HG03103 (cell line): ENCODE results near the gene STAP2.
A peak's percentile ranks its signal among the peaks of the same experiment; 100 is the strongest.
"Not testable (repeated sequence)": the region's sequence is repeated elsewhere in the genome, so short reads cannot be mapped to it uniquely, and the experiment has no call there.

Source experiments
- ATAC-seq: cut with Tn5 transposase; IDR thresholded peaks from one replicate; pipeline ENCODE4 v1.9.1; 2021; ENCODE audit warnings: low read depth; ENCODE audit not compliant: unreplicated experiment

STAP2 gene

DNA sequence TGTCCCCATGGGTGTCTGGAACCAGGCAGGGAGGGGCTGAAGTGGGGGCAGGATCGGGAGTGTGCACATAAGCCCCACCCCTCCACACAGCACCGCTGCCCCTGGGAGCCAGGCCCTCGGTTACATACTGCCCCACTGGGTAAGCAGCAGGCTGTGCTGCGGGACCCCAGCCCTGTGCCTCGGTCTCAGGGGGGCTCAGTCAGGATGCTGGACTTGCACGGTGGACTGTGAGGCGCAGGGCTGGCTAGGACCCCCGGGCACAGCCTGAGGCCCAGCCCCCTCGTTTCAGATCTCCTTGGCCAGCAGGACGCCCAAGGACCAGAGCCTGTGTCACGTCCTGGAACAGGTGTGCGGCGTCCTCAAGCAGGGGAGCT is 21.0 kb upstream of the STAP2 start:
- ATAC-seq = no peak

DNA sequence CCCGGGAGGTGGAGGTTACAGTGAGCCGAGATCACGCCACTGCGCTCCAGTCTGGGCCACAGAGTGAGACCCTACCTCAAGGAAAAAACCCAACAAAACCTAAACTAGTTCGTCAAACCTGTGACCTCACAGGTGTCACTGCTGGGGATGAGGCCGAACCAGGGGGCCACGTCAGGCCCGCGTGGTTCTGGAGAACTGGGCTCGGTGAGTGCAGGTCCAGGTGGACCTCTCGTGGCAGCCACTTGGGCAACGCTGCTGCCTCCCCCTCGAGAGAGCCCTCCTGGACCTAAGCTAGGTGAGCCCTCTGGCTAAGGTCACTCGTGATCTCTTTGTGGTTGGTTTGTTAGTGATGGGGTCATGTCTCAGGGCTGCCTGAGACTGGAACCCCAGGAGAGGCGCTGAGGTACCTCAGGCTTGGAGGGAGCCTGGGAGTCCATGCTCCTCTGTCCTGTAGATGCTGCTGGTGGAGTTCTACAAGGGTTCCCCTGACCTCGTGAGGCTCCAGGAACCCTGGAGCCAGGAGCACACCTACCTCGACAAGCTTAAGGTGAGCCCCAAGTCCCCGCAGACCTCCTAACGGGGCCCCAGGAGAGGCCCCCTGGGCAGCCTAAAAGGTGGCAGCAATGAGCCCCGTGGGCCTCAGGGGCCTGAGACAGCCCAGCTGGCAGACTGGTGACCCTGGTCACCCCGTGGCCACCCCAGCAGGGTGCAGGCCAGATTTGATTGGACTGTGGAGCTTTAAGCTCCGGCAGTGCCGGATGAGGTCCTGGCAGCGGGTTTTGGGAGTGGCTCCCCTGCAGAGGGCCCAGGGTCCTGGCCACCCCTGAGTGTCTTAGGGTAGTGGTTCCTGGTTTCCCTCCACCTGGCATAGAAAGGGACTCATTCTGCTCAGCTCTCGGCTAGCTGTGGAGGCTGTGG is 20.3 kb upstream of the STAP2 start:
- ATAC-seq = no peak

DNA sequence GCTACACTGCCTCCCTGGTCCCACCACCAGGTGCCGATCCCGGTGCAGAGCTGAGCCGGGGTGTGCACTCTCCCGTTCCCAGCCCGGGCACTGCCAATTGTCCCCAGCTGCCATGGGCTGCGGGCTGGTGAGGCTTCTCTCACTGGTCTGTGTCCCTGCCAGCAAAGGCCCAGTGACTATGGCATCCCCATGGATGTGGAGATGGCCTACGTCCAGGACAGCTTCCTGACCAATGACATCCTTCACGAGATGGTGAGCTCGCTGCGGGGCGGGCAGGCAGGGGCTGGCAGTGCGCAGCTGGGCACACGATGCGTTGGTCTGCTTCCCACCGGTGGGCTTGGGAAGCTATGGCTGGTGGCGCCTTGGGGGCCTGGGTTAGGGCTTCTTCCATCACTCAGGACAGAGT is 19.3 kb upstream of the STAP2 start:
- no peak for ATAC-seq

DNA sequence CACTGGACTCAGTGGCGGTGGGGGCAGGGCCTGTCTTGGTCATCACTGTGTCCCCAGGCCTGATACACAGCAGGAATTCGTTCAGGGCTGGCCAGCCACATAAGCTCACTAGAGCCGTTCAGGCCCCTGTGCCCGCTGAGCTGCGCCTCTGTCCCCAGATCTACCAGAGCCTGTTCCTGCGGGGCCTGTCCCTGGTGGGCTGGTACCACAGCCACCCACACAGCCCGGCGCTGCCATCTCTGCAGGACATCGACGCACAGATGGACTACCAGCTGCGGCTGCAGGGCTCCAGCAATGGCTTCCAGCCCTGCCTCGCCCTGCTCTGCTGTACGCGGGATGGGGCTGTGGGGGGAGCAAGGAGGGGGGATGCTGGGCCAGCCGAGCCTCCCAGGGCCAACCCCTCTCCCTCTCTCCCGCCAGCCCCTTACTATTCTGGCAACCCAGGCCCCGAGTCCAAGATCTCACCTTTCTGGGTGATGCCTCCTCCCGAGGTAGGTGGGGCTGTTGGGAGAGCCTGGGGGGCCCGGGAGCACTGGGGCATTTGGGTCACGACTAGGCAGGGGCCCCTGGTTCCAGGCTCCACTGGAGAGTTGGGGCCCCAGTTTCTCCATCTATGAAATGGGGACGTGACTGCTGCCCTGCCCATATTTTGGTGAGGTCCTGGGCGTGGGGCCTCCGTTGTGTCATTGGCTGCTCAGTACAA is 18.6 kb upstream of the STAP2 start:
- no peak for ATAC-seq

DNA sequence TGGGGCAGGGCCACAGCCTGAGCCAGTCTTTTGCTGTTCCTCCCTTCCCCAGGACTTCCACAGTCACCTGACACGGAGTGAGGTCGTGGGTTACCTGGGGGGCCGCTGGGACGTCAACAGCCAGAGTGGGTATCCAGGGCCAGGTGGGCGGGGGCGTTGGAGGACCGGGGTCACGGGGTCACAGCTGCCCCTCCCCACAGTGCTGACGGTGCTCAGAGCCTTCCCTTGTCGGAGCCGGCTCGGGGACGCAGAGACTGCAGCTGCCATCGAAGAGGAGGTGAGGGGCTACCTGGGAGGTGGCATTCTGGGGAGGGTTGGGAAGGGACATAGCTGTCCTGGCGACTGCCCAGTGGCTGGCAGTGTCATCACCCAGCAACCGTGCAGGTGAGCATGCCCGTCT is 16.3 kb upstream of the STAP2 start:
- no peak for ATAC-seq

DNA sequence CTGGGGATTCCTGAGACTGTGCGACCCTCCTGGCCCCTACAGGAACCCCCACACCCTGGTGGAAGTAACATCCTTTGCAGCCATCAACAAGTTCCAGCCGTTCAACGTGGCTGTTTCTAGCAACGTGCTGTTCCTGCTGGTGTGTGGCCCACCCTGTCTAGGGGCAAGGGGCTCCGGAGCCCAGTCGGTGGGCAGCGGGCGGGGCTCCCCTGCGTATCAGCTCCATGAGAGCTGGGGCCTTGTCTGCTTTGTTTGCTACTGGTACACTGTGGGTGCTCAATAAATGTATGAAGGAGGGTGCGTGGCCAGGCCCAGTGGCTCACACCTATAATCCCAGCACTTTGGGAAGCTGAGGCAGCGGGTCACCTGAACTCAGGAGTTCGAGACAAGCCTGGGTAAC is 15.7 kb upstream of the STAP2 start:
- no peak for ATAC-seq

DNA sequence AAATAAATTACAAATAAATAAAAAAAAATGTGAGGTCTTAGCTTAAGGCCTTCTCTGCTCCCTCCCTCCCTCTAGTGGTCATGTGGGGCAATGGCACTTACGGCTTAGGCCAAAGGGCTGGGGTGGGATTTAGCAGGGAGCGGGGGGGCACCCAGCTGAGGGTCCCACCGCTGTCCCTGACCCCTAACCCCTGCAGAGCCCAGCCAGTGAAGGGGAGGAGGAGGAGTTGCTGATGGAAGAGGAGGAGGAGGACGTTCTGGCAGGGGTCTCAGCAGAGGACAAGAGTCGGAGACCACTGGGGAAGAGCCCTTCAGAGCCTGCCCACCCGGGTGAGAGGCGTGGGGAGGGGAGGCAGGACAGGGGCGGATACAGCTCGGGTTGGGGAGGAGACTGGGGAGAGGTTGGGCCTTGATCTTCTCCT is 14.1 kb upstream of the STAP2 start:
- no peak for ATAC-seq

DNA sequence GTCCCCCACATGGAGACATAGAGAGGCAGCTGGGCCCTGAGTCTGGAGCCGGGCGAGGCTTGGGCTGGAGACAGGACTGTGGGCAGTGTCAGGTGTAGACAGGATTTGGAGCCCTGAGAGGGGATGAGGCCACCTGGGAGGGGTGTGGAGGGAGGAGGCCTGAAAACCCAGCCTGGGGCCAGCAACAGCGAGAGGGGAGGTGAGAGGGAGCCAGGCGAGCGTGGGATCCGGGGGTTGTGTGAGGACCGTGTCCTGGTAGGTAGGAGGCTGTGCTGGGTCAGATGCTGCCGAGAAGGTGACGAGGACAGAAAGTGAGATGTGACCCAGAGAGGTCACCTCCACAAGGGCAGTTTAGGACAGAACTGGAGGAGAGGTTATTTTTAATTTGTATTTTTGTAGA is 12.1 kb upstream of the STAP2 start:
- no peak for ATAC-seq

DNA sequence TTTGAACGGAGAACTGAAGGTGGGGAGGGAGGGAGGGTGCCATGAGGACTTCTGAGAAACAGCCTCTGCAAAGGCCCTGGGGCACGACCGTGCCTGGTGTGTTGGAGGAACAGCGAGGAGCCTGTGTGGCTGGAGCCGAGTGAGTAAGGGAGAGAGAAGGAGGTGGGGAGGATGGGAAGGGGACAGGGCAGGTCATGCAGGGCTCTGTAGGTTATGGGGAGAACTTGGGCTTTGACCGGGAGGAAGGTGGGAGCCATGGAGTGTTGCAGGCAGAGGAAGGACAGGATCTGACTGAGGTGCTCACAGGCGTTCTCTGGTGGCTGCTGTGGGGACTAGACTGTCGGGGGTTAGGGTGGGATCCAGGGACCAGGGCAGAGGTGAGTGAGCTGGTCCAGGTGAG is 11.5 kb upstream of the STAP2 start:
- no peak for ATAC-seq

DNA sequence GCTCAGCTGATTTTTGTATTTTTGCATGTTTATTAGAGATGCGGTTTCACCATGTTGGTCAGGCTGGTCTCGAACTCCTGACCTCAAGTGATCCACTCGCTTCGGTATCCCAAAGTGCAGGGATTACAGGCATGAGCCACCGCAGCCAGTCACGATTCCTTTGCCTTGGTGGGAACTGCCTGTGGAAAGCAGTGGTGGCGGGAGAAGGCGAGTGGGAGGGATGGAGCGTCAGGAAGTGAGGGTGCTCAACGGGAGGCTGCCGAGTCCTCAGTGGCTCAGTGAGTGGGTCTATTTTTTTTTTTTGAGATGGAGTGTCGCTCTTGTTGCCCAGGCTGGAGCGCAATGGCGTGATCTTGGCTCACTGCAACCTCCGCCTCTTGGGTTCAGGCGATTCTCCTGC is 10.6 kb upstream of the STAP2 start:
- ATAC-seq = not testable (repeated sequence)

DNA sequence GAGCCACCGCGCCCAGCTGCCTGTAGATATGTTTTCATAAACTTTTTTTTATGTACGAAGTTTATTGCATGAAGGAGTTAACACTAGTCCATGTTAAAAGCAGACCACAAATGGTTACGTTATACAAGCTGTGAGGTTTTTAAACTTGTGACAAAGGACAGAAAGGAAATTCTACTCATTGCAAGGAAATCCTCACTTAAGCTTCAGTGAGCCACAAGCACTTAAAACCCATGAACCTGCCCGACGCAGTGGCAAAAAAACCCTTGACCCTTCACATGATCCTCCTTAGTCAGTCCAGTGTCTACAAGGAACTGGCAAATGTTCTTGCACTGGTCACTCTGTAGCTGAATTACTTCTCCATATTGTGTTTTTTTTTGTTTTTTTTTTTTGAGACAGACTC is 8.9 kb upstream of the STAP2 start:
- no peak for ATAC-seq

DNA sequence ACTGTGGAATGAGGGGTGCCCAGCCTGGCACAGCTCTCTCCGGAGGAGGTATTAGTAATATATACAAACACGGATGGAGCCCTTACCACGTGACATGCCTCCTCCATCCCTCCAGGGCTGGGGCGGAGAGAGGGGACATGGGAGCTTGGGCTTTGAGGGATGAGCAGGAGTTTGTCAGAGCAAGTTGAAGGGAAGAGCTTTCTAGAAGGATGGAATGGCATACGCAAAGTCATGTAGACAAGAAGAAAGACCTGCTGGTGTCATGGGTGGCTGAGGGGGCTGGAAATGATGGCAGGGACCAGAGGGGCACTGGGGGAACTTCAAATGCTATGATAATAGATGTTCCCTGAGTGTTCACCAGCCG is 7.4 kb upstream of the STAP2 start:
- ATAC-seq = no peak

DNA sequence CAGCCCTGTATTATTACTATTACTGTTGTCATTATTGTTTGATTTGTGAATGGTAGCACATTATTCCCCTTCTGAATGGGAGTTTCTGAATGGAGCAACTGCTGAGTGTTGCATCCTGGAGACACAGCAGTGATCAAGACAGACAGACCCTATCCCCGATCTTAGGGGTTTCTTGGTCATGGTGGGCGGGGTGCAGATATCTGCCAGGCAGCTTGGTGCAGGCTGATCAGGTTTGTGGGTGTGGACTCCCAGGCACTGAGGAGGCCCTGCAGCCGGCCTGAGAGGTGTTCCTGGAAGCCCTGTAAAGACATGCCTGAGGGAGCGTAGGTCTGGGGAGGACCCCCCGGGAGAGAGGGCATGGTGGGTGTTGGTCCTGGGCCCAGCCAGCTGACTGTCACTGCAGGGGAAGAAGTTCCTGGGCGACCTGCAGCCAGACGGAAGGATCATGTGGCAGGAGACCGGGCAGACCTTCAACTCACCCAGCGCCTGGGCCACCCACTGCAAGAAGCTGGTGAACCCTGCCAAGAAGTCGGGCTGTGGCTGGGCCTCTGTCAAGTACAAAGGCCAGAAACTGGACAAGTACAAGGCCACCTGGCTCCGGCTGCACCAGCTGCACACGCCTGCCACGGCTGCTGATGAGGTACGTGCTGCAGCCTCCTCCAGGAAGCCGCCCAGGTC is 6.9 kb upstream of the STAP2 start:
- ATAC-seq = no peak

DNA sequence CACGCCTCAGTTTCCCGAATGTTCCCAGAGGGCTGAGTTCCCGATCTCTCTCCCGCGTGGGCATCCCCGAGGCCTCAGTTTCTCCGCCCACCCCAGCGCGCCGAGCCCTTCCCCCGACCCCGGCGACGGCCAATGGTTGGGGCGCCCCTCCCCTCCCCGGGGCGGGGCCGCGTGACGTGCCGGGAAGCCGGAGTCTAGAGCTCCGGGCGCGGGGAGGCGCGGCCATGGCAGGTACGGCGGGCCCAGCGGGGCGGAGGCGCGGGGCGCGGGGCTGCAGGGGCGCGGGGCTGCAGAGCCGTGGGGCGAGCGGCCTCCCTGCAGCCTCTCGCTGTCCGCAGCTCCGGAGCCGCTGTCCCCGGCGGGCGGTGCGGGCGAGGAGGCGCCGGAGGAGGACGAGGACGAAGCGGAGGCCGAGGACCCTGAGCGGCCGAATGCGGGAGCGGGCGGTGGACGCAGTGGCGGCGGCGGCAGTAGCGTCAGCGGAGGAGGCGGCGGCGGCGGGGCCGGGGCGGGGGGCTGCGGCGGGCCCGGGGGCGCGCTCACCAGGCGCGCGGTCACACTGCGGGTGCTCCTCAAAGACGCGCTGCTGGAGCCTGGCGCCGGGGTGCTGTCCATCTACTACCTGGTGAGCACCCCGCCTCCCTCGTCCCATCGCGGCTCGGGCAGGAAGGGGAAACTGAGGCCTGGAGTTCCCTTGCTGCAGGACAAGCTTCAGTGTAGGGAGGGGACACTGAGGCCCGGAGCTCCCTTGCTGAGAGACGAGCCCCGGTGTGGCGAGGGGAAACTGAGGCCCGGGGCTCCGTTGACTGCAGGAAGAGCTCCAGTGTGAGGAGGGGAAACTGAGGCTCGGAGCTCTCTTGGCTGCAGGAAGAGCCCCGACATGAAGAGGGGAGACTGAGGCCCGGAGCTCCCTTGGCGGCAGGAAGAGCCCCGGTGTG is 5.0 kb upstream of the STAP2 start, which contains the start of gene MPND:
MPND (plus strand) TSS at position 193 of the 938 bp plus-strand sequence; CDS start at position 225, 32 bp downstream.
- peak; percentile 44 for ATAC-seq

DNA sequence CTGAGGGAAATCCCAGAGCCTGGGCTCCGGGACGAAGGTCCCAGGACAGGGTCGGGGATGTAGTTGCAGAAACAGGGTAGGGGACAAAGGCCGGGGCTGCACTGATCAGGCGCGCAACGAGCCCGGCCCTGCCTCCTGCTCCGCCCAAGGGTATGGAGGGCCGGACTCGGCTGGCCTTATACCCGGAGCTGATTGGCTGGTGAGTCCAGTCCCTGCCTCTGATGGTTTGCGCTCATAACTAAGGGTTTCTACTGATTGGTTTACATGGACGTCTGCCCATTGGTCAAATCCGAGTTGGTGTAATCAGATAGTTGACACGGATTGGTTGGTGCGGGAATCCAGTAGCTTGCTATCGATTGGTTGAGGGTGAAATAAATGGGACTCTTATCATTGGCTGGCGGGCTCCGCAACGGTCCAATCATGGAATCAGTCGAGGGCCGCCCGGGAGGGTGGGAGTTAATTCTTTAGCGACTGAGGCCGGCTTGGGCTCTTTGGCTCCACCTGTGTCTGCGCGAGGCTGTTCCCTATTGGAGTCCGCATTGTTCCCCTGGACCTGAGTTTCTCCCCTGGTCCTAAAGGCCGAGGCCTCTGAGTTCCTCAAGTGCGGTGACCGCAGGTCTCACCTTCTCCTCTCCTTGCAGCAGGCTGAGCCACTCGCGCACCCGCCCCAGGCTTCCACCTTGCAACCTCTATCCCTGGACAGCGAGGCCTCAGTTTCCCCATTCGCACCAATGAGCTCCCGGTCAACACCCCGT is 4.2 kb upstream of the STAP2 start:
- peak; percentile 79 for ATAC-seq

DNA sequence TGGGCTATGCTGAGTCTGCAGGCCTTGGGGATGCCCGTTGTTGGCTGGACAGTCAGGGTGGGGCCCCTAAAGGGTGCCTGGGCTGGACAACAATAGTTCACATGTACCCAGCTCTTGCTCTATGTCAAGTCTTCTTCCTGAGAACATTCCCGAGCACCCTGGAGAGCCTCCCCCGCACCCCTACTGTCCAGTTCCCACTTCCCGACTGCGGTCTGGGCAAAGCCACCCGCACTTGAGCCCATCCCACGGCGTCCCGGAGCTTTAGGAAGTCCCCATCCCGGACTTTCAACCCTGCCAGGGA is 3.6 kb upstream of the STAP2 start:
- no peak for ATAC-seq

DNA sequence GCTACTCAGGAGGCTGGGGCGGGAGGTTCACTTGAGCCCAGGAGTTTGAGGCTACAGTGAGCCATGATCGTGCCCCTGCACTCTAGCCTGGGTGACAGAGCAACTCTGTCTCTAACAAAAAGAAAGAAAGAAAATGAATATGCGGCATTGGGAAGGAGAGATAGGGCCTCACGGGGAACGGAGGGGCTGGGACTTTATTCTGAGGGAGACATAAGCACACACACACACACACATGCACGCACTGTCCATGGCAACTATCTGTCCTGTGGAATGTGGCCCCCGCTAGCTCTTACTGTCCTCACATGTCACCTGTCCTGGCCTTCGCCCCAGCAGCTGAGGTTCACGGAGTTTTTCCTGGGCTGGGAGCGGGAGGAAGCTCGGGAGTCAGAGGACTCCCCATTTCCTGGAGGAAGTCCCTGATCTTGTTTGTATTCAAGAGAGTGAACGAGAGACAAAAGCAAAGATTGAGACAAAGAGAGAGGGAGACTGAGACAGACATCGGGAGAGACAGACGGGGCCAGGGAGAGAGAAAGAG is 654 bp downstream of the STAP2 start:
- no peak for ATAC-seq

DNA sequence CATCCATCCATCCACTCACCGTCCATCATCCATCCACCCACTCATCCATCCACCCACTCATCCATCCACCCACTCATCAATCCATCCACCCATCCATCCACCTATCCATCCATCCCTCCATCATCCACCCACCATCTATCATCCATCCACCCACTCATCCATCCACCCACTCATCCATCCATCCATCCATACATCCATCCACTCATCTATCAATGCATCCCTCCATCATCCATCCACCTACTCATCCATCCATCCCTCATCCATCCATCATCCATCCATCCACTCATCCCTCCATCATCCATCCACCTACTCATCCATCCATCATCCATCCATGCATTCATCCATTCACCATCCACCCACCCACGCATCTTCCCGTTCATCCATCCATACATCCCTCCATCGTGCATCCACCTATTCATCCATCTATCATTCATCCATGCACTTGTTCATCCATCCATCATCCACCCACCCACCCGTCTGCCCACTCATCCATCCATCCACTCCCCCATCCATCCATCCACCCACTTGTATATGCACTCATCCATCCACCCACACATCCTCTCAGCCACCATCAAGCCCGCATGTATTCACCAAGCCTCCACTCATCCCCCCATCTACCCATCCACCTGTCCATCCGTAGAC is 3.6 kb downstream of the STAP2 start:
- ATAC-seq = no peak

DNA sequence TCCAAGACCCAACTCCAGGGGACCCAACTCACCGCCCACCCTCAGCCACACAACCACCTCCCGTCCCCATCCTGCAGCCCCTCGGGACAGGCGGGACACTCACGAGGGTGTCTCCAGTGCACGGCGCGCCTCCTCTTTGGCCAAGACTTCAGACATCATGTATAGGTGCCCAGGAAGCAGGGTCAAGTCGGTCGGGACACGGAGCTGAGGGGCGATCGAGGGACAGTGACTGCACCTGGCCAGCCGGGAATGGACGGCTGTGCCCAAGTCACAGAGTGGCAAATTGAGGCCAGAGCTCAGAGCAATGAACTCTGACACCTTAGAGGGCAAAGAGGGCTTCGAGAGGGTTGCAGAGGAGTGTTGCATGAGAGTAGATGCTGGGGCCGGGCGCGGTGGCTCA is 8.8 kb downstream of the STAP2 start:
- ATAC-seq = no peak
